CD14-positive monocyte (primary cell): Measurements from ENCODE around the gene DCPS. TPM values are rescaled to one million over a fixed set of nuclear protein-coding genes. Genes with fewer than 3 reads are reported as not detected.

Experiments used
- DNase-seq, 3 donors: peaks; one replicate each; pipeline ENCODE4 v3.0.0-alpha.2; 2011 to 2022
- H2AFZ ChIP-seq: 2 replicates; pipeline ENCODE4 v1.6.0; 2012; ENCODE audit warnings: mild to moderate bottlenecking, low read depth, low read length, inconsistent platforms; ENCODE audit not compliant: insufficient read depth, poor library complexity, severe bottlenecking
- H3K27ac ChIP-seq, 2 donors: 1 replicate in 1 of 2; 2 replicates in 1 of 2; pipeline ENCODE4 v1.5.1; 2012 to 2013; ENCODE audit warnings: low read length in 2 of 2, control low read depth in 1 of 2, inconsistent platforms in 1 of 2, low read depth in 1 of 2, mild to moderate bottlenecking in 1 of 2
- H3K27me3 ChIP-seq, 2 donors: one replicate each; pipeline versions ENCODE4 v1.6.0 to v1.6.1; 2011 to 2013; ENCODE audit warnings: low read length in 2 of 2; ENCODE audit not compliant: control insufficient read depth in 2 of 2, insufficient read depth in 2 of 2
- H3K36me3 ChIP-seq, 2 donors: replicated peaks in 1 of 2; 1 replicate in 1 of 2; 2 replicates in 1 of 2; pipeline versions ENCODE4 v1.5.1 to v1.6.1; 2012 to 2013; ENCODE audit warnings: low read length in 2 of 2, control low read depth in 1 of 2, inconsistent platforms in 1 of 2, mild to moderate bottlenecking in 1 of 2; ENCODE audit not compliant: insufficient read depth in 2 of 2, control insufficient read depth in 1 of 2
- H3K4me1 ChIP-seq, 2 donors: 1 replicate in 1 of 2; 2 replicates in 1 of 2; pipeline versions ENCODE4 v1.5.1 to v1.6.1; 2012 to 2013; ENCODE audit warnings: low read length in 2 of 2, control low read depth in 1 of 2, inconsistent platforms in 1 of 2, mild to moderate bottlenecking in 1 of 2, moderate library complexity in 1 of 2; ENCODE audit not compliant: insufficient read depth in 2 of 2, control insufficient read depth in 1 of 2
- H3K4me2 ChIP-seq: replicated peaks from 2 replicates; pipeline ENCODE3; 2012; ENCODE audit warnings: low read length, moderate library complexity, mild to moderate bottlenecking; ENCODE audit not compliant: poor library complexity, severe bottlenecking; ENCODE audit errors: extremely low read depth
- H3K4me3 ChIP-seq, 3 experiments: fragments of 200-600 bp in 1 of 3; sonication (generic) in 1 of 3; replicated peaks in 1 of 3; 1 replicate in 2 of 3; 2 replicates in 1 of 3; pipeline ENCODE4 v1.5.1; 2011 to 2013; ENCODE audit warnings: low read length in 3 of 3, mild to moderate bottlenecking in 3 of 3, control low read depth in 2 of 3, low read depth in 2 of 3, inconsistent platforms in 1 of 3, moderate library complexity in 1 of 3
- H3K79me2 ChIP-seq: 2 replicates; pipeline ENCODE4 v1.6.0; 2012; ENCODE audit warnings: mild to moderate bottlenecking, control low read depth, inconsistent platforms, low read length, moderate library complexity; ENCODE audit not compliant: insufficient read depth
- H3K9ac ChIP-seq: 2 replicates; pipeline ENCODE4 v1.6.0; 2017; ENCODE audit warnings: low read length, mild to moderate bottlenecking; ENCODE audit not compliant: insufficient read depth, poor library complexity, severe bottlenecking
- H3K9me3 ChIP-seq, 2 donors: replicated peaks in 1 of 2; 1 replicate in 1 of 2; 2 replicates in 1 of 2; pipeline versions ENCODE4 v1.5.1 to v1.6.1; 2012 to 2013; ENCODE audit warnings: low read length in 2 of 2, control low read depth in 1 of 2; ENCODE audit not compliant: control insufficient read depth in 1 of 2, insufficient read depth in 1 of 2
- H4K20me1 ChIP-seq: 2 replicates; pipeline ENCODE4 v1.6.0; 2012; ENCODE audit warnings: mild to moderate bottlenecking, low read length, control low read depth, moderate library complexity; ENCODE audit not compliant: insufficient read depth
- H3K27ac Mint-ChIP-seq, 7 donors: one replicate each; pipeline ENCODE4 v1.8.0; 2020; ENCODE audit warnings: mild to moderate bottlenecking in 7 of 7, mixed read lengths in 7 of 7, moderate library complexity in 6 of 7, inconsistent platforms in 2 of 7
- H3K27me3 Mint-ChIP-seq, 3 donors: one replicate each; pipeline ENCODE4 v1.8.0; 2021 to 2022; ENCODE audit warnings: low read depth in 3 of 3, mild to moderate bottlenecking in 3 of 3, mixed read lengths in 3 of 3, moderate library complexity in 3 of 3, inconsistent platforms in 1 of 3
- H3K36me3 Mint-ChIP-seq, 2 donors: one replicate each; pipeline ENCODE4 v1.8.0; 2020; ENCODE audit warnings: mixed read lengths in 2 of 2, inconsistent platforms in 1 of 2, mild to moderate bottlenecking in 1 of 2
- H3K4me1 Mint-ChIP-seq: one replicate; pipeline ENCODE4 v1.8.0; 2020; ENCODE audit warnings: mild to moderate bottlenecking, mixed read lengths
- H3K4me3 Mint-ChIP-seq, 2 donors: one replicate each; pipeline ENCODE4 v1.8.0; 2020; ENCODE audit warnings: mild to moderate bottlenecking in 2 of 2, mixed read lengths in 2 of 2, moderate library complexity in 1 of 2
- H3K9me3 Mint-ChIP-seq, 7 donors: one replicate each; pipeline ENCODE4 v1.8.0; 2020 to 2022; ENCODE audit warnings: mixed read lengths in 7 of 7, mild to moderate bottlenecking in 6 of 7, moderate library complexity in 6 of 7, inconsistent platforms in 2 of 7
- WGBS: methylation state at CpG from one replicate; pipeline ENCODE4 v1.1.5; 2013; ENCODE audit warnings: missing lambda C conversion rate; ENCODE audit not compliant: insufficient coverage; 5-methylcytosine and 5-hydroxymethylcytosine counted together
- intact Hi-C, 2 donors: fragments of 100-400 bp; cut with micrococcal nuclease; formaldehyde crosslinking; loops; one replicate each; pipeline versions ENCODE4 v1.15.0 to v1.15.1; 2023
- polyA plus RNA-seq, 3 donors: library from polyadenylated mRNA; depleted of rRNA in 1 of 3; unstranded in 2 of 3; stranded (reverse) in 1 of 3; fragments of 300-500 nt in 2 of 3; fragments of >200 nt in 1 of 3; fragmentation: Illumina TruSeq in 2 of 3; gene quantifications; 1 replicate in 2 of 3; 2 replicates in 1 of 3; pipeline ENCODE4 v1.2.3, GENCODE V29; 2012 to 2021
- TF ChIP-seq, protein P1 (sequence below): fragments of 200-600 bp; IDR thresholded peaks from one replicate; pipeline ENCODE4 v1.8.0; 2022; ENCODE audit warnings: antibody characterized with exemption, mild to moderate bottlenecking

Gene DCPS
- polyA plus RNA-seq, 3 donors = 26.3 to 30.7 (median 30.4) TPM

DNA sequence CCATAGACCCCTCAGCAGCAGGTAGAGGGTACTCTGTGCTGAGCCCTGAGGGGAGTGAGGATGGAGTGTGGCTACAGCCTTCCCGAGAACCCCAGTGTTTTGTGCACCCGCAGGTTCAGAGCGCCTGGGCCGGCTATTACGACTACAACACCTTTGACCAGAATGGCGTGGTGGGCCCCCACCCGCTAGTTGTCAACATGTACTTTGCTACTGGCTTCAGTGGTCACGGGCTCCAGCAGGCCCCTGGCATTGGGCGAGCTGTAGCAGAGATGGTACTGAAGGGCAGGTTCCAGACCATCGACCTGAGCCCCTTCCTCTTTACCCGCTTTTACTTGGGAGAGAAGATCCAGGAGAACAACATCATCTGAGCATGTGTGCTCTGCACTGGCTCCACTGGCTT is 26.5 kb upstream of the DCPS start:
- Mint-ChIP-seq H3K4me3 (no peak overlapping the region), H3K9me3 (peaks cover 0 to 2% (median 0%) of the 10 kb centered on the region in 7 donors), H3K27ac (peak overlapping the region in 2 of 7 donors; percentile 5 to 41), H3K36me3 (peaks cover 50 to 59% of the 10 kb centered on the region in 2 donors), H3K4me1 (peaks cover 32% of the 10 kb centered on the region), H3K27me3 (peaks cover 0 to 3% (median 2%) of the 10 kb centered on the region in 3 donors)
- WGBS = 94% methylated on average over 10 of the region's 11 CpGs
- Histone ChIP-seq H3K79me2 (peaks cover 12% of the 10 kb centered on the region), H3K36me3 (peaks cover 25 to 49% of the 10 kb centered on the region in 2 donors), H3K9ac (no peak overlapping the region), H3K27ac (no peak overlapping the region), H3K4me1 (peaks cover 29 to 30% of the 10 kb centered on the region in 2 donors), H3K9me3 (no peaks in the 10 kb centered on the region), H2AFZ (no peak overlapping the region), H3K4me3 (no peak overlapping the region), H3K4me2 (no peak overlapping the region), H3K27me3 (no peaks in the 10 kb centered on the region), H4K20me1 (no peaks in the 10 kb centered on the region)
- DNase-seq = no peak
- intact Hi-C loops = no loop called here
- TF ChIP-seq, protein P1, sequence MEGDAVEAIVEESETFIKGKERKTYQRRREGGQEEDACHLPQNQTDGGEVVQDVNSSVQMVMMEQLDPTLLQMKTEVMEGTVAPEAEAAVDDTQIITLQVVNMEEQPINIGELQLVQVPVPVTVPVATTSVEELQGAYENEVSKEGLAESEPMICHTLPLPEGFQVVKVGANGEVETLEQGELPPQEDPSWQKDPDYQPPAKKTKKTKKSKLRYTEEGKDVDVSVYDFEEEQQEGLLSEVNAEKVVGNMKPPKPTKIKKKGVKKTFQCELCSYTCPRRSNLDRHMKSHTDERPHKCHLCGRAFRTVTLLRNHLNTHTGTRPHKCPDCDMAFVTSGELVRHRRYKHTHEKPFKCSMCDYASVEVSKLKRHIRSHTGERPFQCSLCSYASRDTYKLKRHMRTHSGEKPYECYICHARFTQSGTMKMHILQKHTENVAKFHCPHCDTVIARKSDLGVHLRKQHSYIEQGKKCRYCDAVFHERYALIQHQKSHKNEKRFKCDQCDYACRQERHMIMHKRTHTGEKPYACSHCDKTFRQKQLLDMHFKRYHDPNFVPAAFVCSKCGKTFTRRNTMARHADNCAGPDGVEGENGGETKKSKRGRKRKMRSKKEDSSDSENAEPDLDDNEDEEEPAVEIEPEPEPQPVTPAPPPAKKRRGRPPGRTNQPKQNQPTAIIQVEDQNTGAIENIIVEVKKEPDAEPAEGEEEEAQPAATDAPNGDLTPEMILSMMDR = no peak

DNA sequence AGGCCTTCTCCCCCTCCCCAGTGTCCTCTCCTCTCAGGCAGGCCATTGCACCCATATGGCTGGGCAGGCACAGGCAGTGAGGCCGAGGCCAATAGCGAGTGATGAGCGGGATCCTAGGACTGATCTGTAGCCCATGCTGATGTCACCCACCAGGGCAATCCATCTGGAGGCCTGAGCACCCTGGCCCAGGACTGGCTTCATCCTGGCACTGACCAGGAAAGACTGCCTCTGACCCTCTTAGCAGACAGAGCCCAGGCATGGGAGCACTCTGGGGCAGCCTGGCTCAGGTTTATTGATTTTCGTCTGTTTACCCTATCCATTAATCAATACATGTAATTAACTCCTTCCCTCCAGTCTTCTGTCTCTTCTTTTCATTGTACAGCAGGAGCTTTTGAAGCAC is 26.1 kb upstream of the DCPS start:
- H3K36me3 ChIP-seq = peaks cover 20 to 45% of the 10 kb centered on the region in 2 donors
- H3K4me2 ChIP-seq = no peak overlapping the region
- H3K79me2 ChIP-seq = peaks cover 17% of the 10 kb centered on the region
- WGBS = 98% methylated on average over 4 of the region's 4 CpGs
- peaks cover 34% of the 10 kb centered on the region for H3K4me1 Mint-ChIP-seq
- no peak overlapping the region for H3K4me3 Mint-ChIP-seq
- intact Hi-C loops = no loop called here
- no peaks in the 10 kb centered on the region for H3K27me3 ChIP-seq
- no peak for DNase-seq
- H3K36me3 Mint-ChIP-seq = peaks cover 47 to 55% of the 10 kb centered on the region in 2 donors
- H3K27ac ChIP-seq = no peak overlapping the region
- H3K4me3 ChIP-seq = no peak overlapping the region
- H3K9me3 ChIP-seq = no peaks in the 10 kb centered on the region
- H3K27ac Mint-ChIP-seq = peak overlapping the region in 1 of 7 donors; percentile 5
- H4K20me1 ChIP-seq = no peaks in the 10 kb centered on the region
- TF ChIP-seq, protein P1 = no peak
- no peak overlapping the region for H2AFZ ChIP-seq
- peaks cover 0 to 3% (median 2%) of the 10 kb centered on the region in 3 donors for H3K27me3 Mint-ChIP-seq
- H3K9me3 Mint-ChIP-seq = peaks cover 0 to 2% (median 0%) of the 10 kb centered on the region in 7 donors
- no peak overlapping the region for H3K9ac ChIP-seq
- peaks cover 31 to 35% of the 10 kb centered on the region in 2 donors for H3K4me1 ChIP-seq
